Osteoblast (primary cell): Measurements from ENCODE around the gene MLEC. TPM values are rescaled to one million over a fixed set of nuclear protein-coding genes. Genes with fewer than 3 reads are reported as not detected.

Source experiments
- DNase-seq: peaks from one replicate; pipeline ENCODE4 v3.0.0; 2011; ENCODE audit warnings: low spot score, mixed read lengths; ENCODE audit not compliant: insufficient read length; ENCODE audit errors: missing footprints
- H2AFZ ChIP-seq: 2 replicates; pipeline ENCODE4 v1.6.0; 2011; ENCODE audit warnings: mild to moderate bottlenecking, low read length
- H3K27ac ChIP-seq: 2 replicates; pipeline ENCODE4 v1.5.1; 2011; ENCODE audit warnings: mild to moderate bottlenecking, low read depth, low read length, moderate library complexity
- H3K27me3 ChIP-seq: 2 replicates; pipeline ENCODE4 v1.6.0; 2012; ENCODE audit warnings: mild to moderate bottlenecking, control low read depth, inconsistent platforms, low read length, moderate library complexity; ENCODE audit not compliant: insufficient read depth
- H3K36me3 ChIP-seq: 2 replicates; pipeline ENCODE4 v1.5.1; 2011; ENCODE audit warnings: mild to moderate bottlenecking, low read length, control low read depth, moderate library complexity; ENCODE audit not compliant: insufficient read depth
- H3K4me1 ChIP-seq: 2 replicates; pipeline ENCODE4 v1.5.1; 2011; ENCODE audit warnings: mild to moderate bottlenecking, low read length, control low read depth, moderate library complexity; ENCODE audit not compliant: insufficient read depth
- H3K4me2 ChIP-seq: 2 replicates; pipeline ENCODE4 v1.6.0; 2011; ENCODE audit warnings: mild to moderate bottlenecking, low read length; ENCODE audit not compliant: insufficient read depth
- H3K4me3 ChIP-seq: fragments of 200-600 bp; sonication (generic); 3 replicates; pipeline ENCODE4 v1.5.1; 2012; ENCODE audit warnings: mild to moderate bottlenecking, low read length, inconsistent platforms; ENCODE audit not compliant: insufficient read depth
- H3K79me2 ChIP-seq: 2 replicates; pipeline ENCODE4 v1.6.0; 2012; ENCODE audit warnings: mild to moderate bottlenecking, low read length, control low read depth, inconsistent platforms; ENCODE audit not compliant: insufficient read depth
- H3K9me3 ChIP-seq: 2 replicates; pipeline ENCODE4 v1.5.1; 2011; ENCODE audit warnings: low read depth, low read length, control low read depth
- H4K20me1 ChIP-seq: 2 replicates; pipeline ENCODE4 v1.6.0; 2012; ENCODE audit warnings: mild to moderate bottlenecking, low read length, control low read depth; ENCODE audit not compliant: insufficient read depth
- total RNA-seq: library from RNA; depleted of rRNA; stranded (reverse); fragments of >200 nt; gene quantifications from 2 replicates; pipeline ENCODE4 v1.2.3, GENCODE V29; 2012
- TF ChIP-seq, protein P1 (sequence below): IDR thresholded peaks from 2 replicates; pipeline ENCODE4 v1.5.1; 2011; ENCODE audit warnings: mild to moderate bottlenecking, low read depth, low read length, moderate library complexity; ENCODE audit errors: extremely low read depth

MLEC gene
- total RNA-seq, 1 donor = 89.8 TPM

DNA sequence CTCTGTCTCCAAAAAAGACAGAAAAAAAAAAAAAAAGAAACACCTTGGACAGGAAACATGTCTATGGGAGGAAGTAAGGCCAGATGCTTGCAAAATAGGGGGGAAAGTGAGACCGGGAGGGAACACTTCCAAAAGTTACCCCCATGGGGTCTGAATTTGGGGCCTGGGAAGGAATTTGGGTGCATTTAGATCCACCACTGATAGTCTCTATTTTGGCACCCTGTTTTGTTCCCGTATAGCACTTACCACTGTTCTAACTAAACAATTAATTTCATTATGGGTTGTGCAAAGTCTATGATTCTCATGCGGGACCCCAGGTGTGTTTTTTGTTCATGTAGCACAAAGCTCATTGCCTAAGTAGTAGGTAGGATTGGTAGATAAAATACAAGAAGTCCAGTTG is 1.4 kb upstream of the MLEC start:
- Histone ChIP-seq H3K79me2 (peaks cover 35% of the 10 kb centered on the region), H3K4me1 (peaks cover 28% of the 10 kb centered on the region), H3K27me3 (no peaks in the 10 kb centered on the region), H3K27ac (no peak overlapping the region), H3K4me2 (no peak overlapping the region), H3K9me3 (no peaks in the 10 kb centered on the region), H3K4me3 (no peak overlapping the region), H2AFZ (no peak overlapping the region), H3K36me3 (no peaks in the 10 kb centered on the region), H4K20me1 (peaks cover 28% of the 10 kb centered on the region)
- DNase-seq = no peak
- TF ChIP-seq, protein P1, sequence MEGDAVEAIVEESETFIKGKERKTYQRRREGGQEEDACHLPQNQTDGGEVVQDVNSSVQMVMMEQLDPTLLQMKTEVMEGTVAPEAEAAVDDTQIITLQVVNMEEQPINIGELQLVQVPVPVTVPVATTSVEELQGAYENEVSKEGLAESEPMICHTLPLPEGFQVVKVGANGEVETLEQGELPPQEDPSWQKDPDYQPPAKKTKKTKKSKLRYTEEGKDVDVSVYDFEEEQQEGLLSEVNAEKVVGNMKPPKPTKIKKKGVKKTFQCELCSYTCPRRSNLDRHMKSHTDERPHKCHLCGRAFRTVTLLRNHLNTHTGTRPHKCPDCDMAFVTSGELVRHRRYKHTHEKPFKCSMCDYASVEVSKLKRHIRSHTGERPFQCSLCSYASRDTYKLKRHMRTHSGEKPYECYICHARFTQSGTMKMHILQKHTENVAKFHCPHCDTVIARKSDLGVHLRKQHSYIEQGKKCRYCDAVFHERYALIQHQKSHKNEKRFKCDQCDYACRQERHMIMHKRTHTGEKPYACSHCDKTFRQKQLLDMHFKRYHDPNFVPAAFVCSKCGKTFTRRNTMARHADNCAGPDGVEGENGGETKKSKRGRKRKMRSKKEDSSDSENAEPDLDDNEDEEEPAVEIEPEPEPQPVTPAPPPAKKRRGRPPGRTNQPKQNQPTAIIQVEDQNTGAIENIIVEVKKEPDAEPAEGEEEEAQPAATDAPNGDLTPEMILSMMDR = no peak

DNA sequence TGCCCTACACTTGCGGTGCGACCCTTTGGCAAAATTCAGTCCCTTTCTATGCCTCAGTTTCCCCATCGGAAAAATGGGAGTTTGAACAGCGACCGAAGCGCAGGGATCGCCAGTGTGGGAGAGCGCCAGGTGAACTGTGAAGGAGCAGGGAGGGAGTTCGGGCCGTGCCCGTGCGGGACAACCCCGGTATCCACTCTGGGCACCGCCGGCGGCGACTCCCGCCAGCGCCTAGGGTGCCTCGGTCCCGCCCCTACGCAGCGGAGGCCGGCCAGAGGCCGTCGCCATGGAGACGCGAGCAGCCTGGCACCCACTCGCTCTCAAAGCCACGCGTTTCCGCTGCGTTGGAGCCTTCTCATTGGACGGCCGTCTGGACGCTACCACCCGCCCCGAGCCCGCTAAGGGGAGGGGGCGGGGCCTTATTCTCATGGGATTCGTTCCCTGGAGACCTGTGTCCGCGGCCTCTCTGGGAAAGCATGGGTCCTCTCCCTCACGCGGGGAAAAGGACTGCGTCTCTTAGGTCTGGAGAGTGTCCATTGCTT is 729 bp upstream of the MLEC start:
- TF ChIP-seq, protein P1 = no peak
- Histone ChIP-seq H3K4me1 (peaks cover 28% of the 10 kb centered on the region), H2AFZ (peak overlapping the region; percentile 96), H3K36me3 (no peaks in the 10 kb centered on the region), H3K27ac (peak overlapping the region; percentile 97), H4K20me1 (peaks cover 35% of the 10 kb centered on the region), H3K4me3 (peak overlapping the region; percentile 91), H3K9me3 (no peaks in the 10 kb centered on the region), H3K27me3 (no peaks in the 10 kb centered on the region), H3K4me2 (peak overlapping the region; percentile 92), H3K79me2 (peaks cover 42% of the 10 kb centered on the region)
- DNase-seq = peak; percentile 98

DNA sequence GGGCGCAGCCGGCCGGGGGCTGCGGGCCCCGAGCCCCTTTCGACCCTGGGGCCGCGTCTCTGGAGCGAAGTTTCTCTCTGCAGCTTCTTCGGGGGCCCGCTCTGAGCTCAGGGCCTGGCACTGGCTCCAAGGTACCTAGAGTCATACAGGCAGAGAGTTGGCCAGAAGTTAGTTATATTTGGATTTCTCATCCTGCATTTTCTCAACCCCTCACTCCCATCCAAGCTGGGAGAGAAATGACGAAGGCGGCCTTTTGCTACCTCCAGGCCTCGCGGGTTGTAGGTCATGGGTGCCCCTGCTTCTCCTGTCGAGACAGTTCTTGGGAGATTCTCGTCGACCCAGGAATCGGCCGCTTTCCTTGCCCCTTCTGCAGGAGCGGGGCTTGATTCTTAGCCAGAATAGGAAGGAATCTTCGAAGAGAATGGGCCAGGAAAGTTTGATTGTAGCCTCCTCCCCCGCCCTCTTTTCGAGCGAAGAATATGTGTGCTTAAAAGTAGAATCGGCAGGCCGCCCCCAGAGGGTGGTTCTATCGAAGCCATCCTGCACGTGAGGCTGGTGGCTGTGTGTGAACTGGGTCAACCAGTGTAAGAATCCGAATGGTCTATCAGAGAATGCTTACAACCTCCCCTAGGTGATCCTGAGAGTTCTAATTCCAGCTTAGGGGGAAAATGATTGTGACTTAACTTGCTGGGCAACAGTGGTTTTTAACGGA is 785 bp downstream of the MLEC start:
- TF ChIP-seq, protein P1 = no peak
- Histone ChIP-seq H3K9me3 (no peaks in the 10 kb centered on the region), H3K4me2 (peak overlapping the region; percentile 91), H3K27me3 (no peaks in the 10 kb centered on the region), H3K4me1 (peaks cover 28% of the 10 kb centered on the region), H3K27ac (peak overlapping the region; percentile 97), H3K4me3 (peak overlapping the region; percentile 91), H3K79me2 (peaks cover 57% of the 10 kb centered on the region), H4K20me1 (peaks cover 48% of the 10 kb centered on the region), H3K36me3 (no peaks in the 10 kb centered on the region), H2AFZ (peak overlapping the region; percentile 58)
- no peak for DNase-seq

DNA sequence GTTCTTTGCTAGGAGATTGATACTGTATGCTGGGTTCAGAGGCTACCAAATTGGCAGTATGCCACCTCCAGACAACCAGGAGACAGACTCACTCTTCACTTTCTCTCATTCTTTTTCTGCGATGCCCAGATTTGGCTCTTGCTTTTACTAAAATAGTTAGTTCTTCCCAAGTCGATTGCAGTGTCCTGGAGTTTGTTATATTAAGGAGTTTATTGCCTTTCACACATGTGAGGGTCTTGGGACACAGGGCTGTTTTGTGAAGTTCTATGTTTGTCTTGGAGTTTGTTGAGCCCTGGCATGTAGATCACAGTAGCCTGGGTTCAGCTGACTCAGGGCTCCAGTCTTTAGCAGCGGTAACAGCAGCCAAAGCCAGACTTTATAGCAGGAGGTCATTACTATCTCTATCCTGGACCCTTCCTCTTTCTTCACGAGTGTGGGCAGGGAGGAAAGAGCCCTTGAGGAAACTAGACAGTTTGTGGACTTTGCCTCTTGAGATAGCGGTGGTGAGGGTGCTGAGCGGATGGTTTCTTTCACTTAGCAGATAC is 1.6 kb downstream of the MLEC start:
- TF ChIP-seq, protein P1 = no peak
- Histone ChIP-seq H3K4me3 (peak overlapping the region; percentile 91), H3K36me3 (no peaks in the 10 kb centered on the region), H3K79me2 (peaks cover 66% of the 10 kb centered on the region), H3K27ac (peak overlapping the region; percentile 97), H3K9me3 (no peaks in the 10 kb centered on the region), H3K4me1 (peaks cover 28% of the 10 kb centered on the region), H3K27me3 (no peaks in the 10 kb centered on the region), H4K20me1 (peaks cover 55% of the 10 kb centered on the region), H3K4me2 (peak overlapping the region; percentile 91), H2AFZ (peak overlapping the region; percentile 5)
- no peak for DNase-seq
